Measurements from ENCODE around the gene LY6G6D.

The LY6G6D gene

GRCh38 chr6:31727717-31728671 is 12.8 kb downstream of the LY6G6D start:
- Histone ChIP-seq H3K4me3 (ENCODE audit: insufficient read depth, low read depth, low read length) (peak overlapping the region; percentile 93), H3K27me3 (ENCODE audit: control insufficient read depth, insufficient read depth, low read length, poor library complexity, severe bottlenecking) (no peaks in the 10 kb centered on the region), H3K36me3 (ENCODE audit: control insufficient read depth, insufficient read depth, low read length) (peaks cover 40% of the 10 kb centered on the region), H3K9me3 (ENCODE audit: control insufficient read depth, low read length) (no peaks in the 10 kb centered on the region), H3K27ac (ENCODE audit: insufficient read depth, low read depth, low read length, poor library complexity, severe bottlenecking) (no peak overlapping the region), H3K4me1 (ENCODE audit: control insufficient read depth, insufficient read depth, low read length) (no peaks in the 10 kb centered on the region)
- WGBS, 2 experiments, result 95% methylated on average over 41 of the region's 41 CpGs

- H3K27ac ChIP-seq (ENCODE audit: insufficient read depth, low read depth, low read length, poor library complexity, severe bottlenecking), result peak within 1 kb of the TSS; percentile 86
- peaks cover under 1% of the 10 kb centered on the region for H3K4me1 ChIP-seq (ENCODE audit: control insufficient read depth, insufficient read depth, low read length)
- no peaks in the 10 kb centered on the region for H3K9me3 ChIP-seq (ENCODE audit: control insufficient read depth, low read length)
- peak within 1 kb of the TSS; percentile 93 for H3K4me3 ChIP-seq (ENCODE audit: insufficient read depth, low read depth, low read length)
- WGBS, 2 experiments, result 48 to 49% methylated on average over 36 of the region's 36 CpGs
- H3K36me3 ChIP-seq (ENCODE audit: control insufficient read depth, insufficient read depth, low read length), result peaks cover 48% of the 10 kb centered on the region
- H3K27me3 ChIP-seq (ENCODE audit: control insufficient read depth, insufficient read depth, low read length, poor library complexity, severe bottlenecking), result no peaks in the 10 kb centered on the region
Measured at GRCh38 chr6:31728767-31729514, 13.8 kb downstream of the LY6G6D start, which contains the start of gene DDAH2. TSS of gene DDAH2 (minus strand) at chr6:31729299. CDS start at chr6:31729161, 138 bp downstream.

- H3K27me3 ChIP-seq (ENCODE audit: control insufficient read depth, insufficient read depth, low read length, poor library complexity, severe bottlenecking), result no peaks in the 10 kb centered on the region
- peaks cover 49% of the 10 kb centered on the region for H3K36me3 ChIP-seq (ENCODE audit: control insufficient read depth, insufficient read depth, low read length)
- H3K9me3 ChIP-seq (ENCODE audit: control insufficient read depth, low read length), result no peaks in the 10 kb centered on the region
- peaks cover 6% of the 10 kb centered on the region for H3K4me1 ChIP-seq (ENCODE audit: control insufficient read depth, insufficient read depth, low read length)
- peak overlapping the region; percentile 86 for H3K27ac ChIP-seq (ENCODE audit: insufficient read depth, low read depth, low read length, poor library complexity, severe bottlenecking)
- peak overlapping the region; percentile 93 for H3K4me3 ChIP-seq (ENCODE audit: insufficient read depth, low read depth, low read length)
- 0% methylated on average over 29 of the region's 29 CpGs for WGBS, 2 experiments
Measured at GRCh38 chr6:31729515-31729978, 14.4 kb downstream of the LY6G6D start.

- Histone ChIP-seq H3K36me3 (ENCODE audit: control insufficient read depth, insufficient read depth, low read length) (peaks cover 49% of the 10 kb centered on the region), H3K9me3 (ENCODE audit: control insufficient read depth, low read length) (no peaks in the 10 kb centered on the region), H3K27ac (ENCODE audit: insufficient read depth, low read depth, low read length, poor library complexity, severe bottlenecking) (peak overlapping the region; percentile 86), H3K4me1 (ENCODE audit: control insufficient read depth, insufficient read depth, low read length) (peaks cover 8% of the 10 kb centered on the region), H3K27me3 (ENCODE audit: control insufficient read depth, insufficient read depth, low read length, poor library complexity, severe bottlenecking) (no peaks in the 10 kb centered on the region), H3K4me3 (ENCODE audit: insufficient read depth, low read depth, low read length) (peak overlapping the region; percentile 93)
- WGBS, 2 experiments, result 3 to 4% methylated on average over 46 of the region's 46 CpGs
Measured at GRCh38 chr6:31729979-31730630, 15.0 kb downstream of the LY6G6D start.

- Histone ChIP-seq H3K27ac (ENCODE audit: insufficient read depth, low read depth, low read length, poor library complexity, severe bottlenecking) (no peak overlapping the region), H3K36me3 (ENCODE audit: control insufficient read depth, insufficient read depth, low read length) (peaks cover 48% of the 10 kb centered on the region)
- 90% methylated on average over 11 of the region's 11 CpGs for WGBS, 2 experiments
Measured at GRCh38 chr6:31730631-31731086, 15.5 kb downstream of the LY6G6D start.

GRCh38 chr6:31732029-31732428 is 16.9 kb downstream of the LY6G6D start:
- H3K4me1 ChIP-seq (ENCODE audit: control insufficient read depth, insufficient read depth, low read length), result peaks cover 14% of the 10 kb centered on the region

More at GRCh38 chr6:31730631-31731086, 15.5 kb downstream of the LY6G6D start:
- Histone ChIP-seq H3K9me3 (ENCODE audit: control insufficient read depth, low read length) (no peaks in the 10 kb centered on the region), H3K4me1 (ENCODE audit: control insufficient read depth, insufficient read depth, low read length) (peaks cover 8% of the 10 kb centered on the region), H3K27me3 (ENCODE audit: control insufficient read depth, insufficient read depth, low read length, poor library complexity, severe bottlenecking) (no peaks in the 10 kb centered on the region), H3K4me3 (ENCODE audit: insufficient read depth, low read depth, low read length) (no peak overlapping the region)

GRCh38 chr6:31733734-31734133 is 18.6 kb downstream of the LY6G6D start:
- Histone ChIP-seq H3K27me3 (ENCODE audit: control insufficient read depth, insufficient read depth, low read length, poor library complexity, severe bottlenecking) (no peaks in the 10 kb centered on the region), H3K4me3 (ENCODE audit: insufficient read depth, low read depth, low read length) (no peak overlapping the region), H3K4me1 (ENCODE audit: control insufficient read depth, insufficient read depth, low read length) (peaks cover 29% of the 10 kb centered on the region), H3K9me3 (ENCODE audit: control insufficient read depth, low read length) (no peaks in the 10 kb centered on the region), H3K36me3 (ENCODE audit: control insufficient read depth, insufficient read depth, low read length) (peaks cover 25% of the 10 kb centered on the region), H3K27ac (ENCODE audit: insufficient read depth, low read depth, low read length, poor library complexity, severe bottlenecking) (no peak overlapping the region)
- 94% methylated on average over 4 of the region's 4 CpGs for WGBS, 2 experiments

More at GRCh38 chr6:31732029-31732428, 16.9 kb downstream of the LY6G6D start:
- H3K9me3 ChIP-seq (ENCODE audit: control insufficient read depth, low read length), result no peaks in the 10 kb centered on the region
- H3K4me3 ChIP-seq (ENCODE audit: insufficient read depth, low read depth, low read length), result no peak overlapping the region
- 84 to 88% methylated on average over 3 of the region's 3 CpGs for WGBS, 2 experiments
- no peak overlapping the region for H3K27ac ChIP-seq (ENCODE audit: insufficient read depth, low read depth, low read length, poor library complexity, severe bottlenecking)
- H3K27me3 ChIP-seq (ENCODE audit: control insufficient read depth, insufficient read depth, low read length, poor library complexity, severe bottlenecking), result no peaks in the 10 kb centered on the region
- peaks cover 35% of the 10 kb centered on the region for H3K36me3 ChIP-seq (ENCODE audit: control insufficient read depth, insufficient read depth, low read length)

GRCh38 chr6:31734247-31734820 is 19.2 kb downstream of the LY6G6D start:
- no peak overlapping the region for H3K27ac ChIP-seq (ENCODE audit: insufficient read depth, low read depth, low read length, poor library complexity, severe bottlenecking)
- peaks cover 25% of the 10 kb centered on the region for H3K36me3 ChIP-seq (ENCODE audit: control insufficient read depth, insufficient read depth, low read length)
- H3K9me3 ChIP-seq (ENCODE audit: control insufficient read depth, low read length), result no peaks in the 10 kb centered on the region
- H3K4me1 ChIP-seq (ENCODE audit: control insufficient read depth, insufficient read depth, low read length), result peaks cover 34% of the 10 kb centered on the region
- no peaks in the 10 kb centered on the region for H3K27me3 ChIP-seq (ENCODE audit: control insufficient read depth, insufficient read depth, low read length, poor library complexity, severe bottlenecking)
- peak overlapping the region; percentile 68 for H3K4me3 ChIP-seq (ENCODE audit: insufficient read depth, low read depth, low read length)
- 16 to 18% methylated on average over 2 of the region's 2 CpGs for WGBS, 2 experiments

- Histone ChIP-seq H3K4me3 (ENCODE audit: insufficient read depth, low read depth, low read length) (peak overlapping the region; percentile 68), H3K27ac (ENCODE audit: insufficient read depth, low read depth, low read length, poor library complexity, severe bottlenecking) (no peak overlapping the region), H3K27me3 (ENCODE audit: control insufficient read depth, insufficient read depth, low read length, poor library complexity, severe bottlenecking) (no peaks in the 10 kb centered on the region), H3K36me3 (ENCODE audit: control insufficient read depth, insufficient read depth, low read length) (peaks cover 25% of the 10 kb centered on the region), H3K4me1 (ENCODE audit: control insufficient read depth, insufficient read depth, low read length) (peaks cover 34% of the 10 kb centered on the region), H3K9me3 (ENCODE audit: control insufficient read depth, low read length) (no peaks in the 10 kb centered on the region)
- 2% methylated on average over 18 of the region's 18 CpGs for WGBS, 2 experiments
Measured at GRCh38 chr6:31734821-31735406, 19.8 kb downstream of the LY6G6D start.

All from ectodermal cell (in vitro differentiated cells).